Loucy (cell line): ENCODE measurements around the gene RNF166.

ENCODE experiments used
- H2AFZ ChIP-seq: fragments of 200-600 bp; sonication (generic); 2 replicates; pipeline ENCODE4 v1.6.0; 2016; ENCODE audit warnings: antibody characterized with exemption, mild to moderate bottlenecking, low read length, moderate library complexity
- H3F3A ChIP-seq: fragments of 200-600 bp; 2 replicates; pipeline ENCODE4 v1.6.0; 2016; ENCODE audit warnings: antibody characterized with exemption, low read depth, mild to moderate bottlenecking
- H3K27me3 ChIP-seq: fragments of 200-600 bp; sonication (generic); 2 replicates; pipeline ENCODE4 v1.6.1; 2014; ENCODE audit warnings: low read length, mild to moderate bottlenecking; ENCODE audit not compliant: insufficient read depth, poor library complexity, severe bottlenecking
- H3K36me3 ChIP-seq: fragments of 200-600 bp; sonication (generic); 2 replicates; pipeline ENCODE4 v1.6.1; 2016; ENCODE audit warnings: low read length; ENCODE audit not compliant: insufficient read depth
- H3K4me1 ChIP-seq: fragments of 200-600 bp; sonication (generic); 2 replicates; pipeline ENCODE4 v1.5.1; 2014; ENCODE audit warnings: low read length, mild to moderate bottlenecking; ENCODE audit not compliant: insufficient read depth, poor library complexity, severe bottlenecking
- H3K4me2 ChIP-seq: fragments of 200-600 bp; sonication (generic); 2 replicates; pipeline ENCODE4 v1.6.0; 2014; ENCODE audit warnings: antibody characterized with exemption, low read length, low read depth, mild to moderate bottlenecking; ENCODE audit not compliant: poor library complexity, severe bottlenecking
- H3K4me3 ChIP-seq: fragments of 200-600 bp; sonication (generic); 2 replicates; pipeline ENCODE4 v1.5.1; 2014; ENCODE audit warnings: low read length, mild to moderate bottlenecking, mixed read lengths; ENCODE audit not compliant: poor library complexity, severe bottlenecking
- H3K79me2 ChIP-seq: fragments of 200-600 bp; sonication (generic); 2 replicates; pipeline ENCODE4 v1.6.1; 2014; ENCODE audit warnings: low read length; ENCODE audit not compliant: insufficient read depth
- H3K9ac ChIP-seq: fragments of 200-600 bp; sonication (generic); 2 replicates; pipeline ENCODE4 v1.6.0; 2014; ENCODE audit warnings: mild to moderate bottlenecking, low read depth, low read length, moderate library complexity; ENCODE audit not compliant: poor library complexity, severe bottlenecking
- H3K9me2 ChIP-seq: fragments of 200-600 bp; sonication (generic); replicated peaks from 2 replicates; pipeline ENCODE4 v1.6.1; 2016; ENCODE audit warnings: low read depth, low read length, mixed read lengths
- H3K9me3 ChIP-seq: fragments of 200-600 bp; sonication (generic); 2 replicates; pipeline ENCODE4 v1.6.1; 2014; ENCODE audit warnings: mild to moderate bottlenecking, antibody characterized with exemption, low read length, low read depth; ENCODE audit not compliant: insufficient read depth
- H4K20me1 ChIP-seq: fragments of 200-600 bp; sonication (generic); 2 replicates; pipeline ENCODE4 v1.6.0; 2014; ENCODE audit warnings: antibody characterized with exemption, low read length, mild to moderate bottlenecking; ENCODE audit not compliant: insufficient read depth, poor library complexity, severe bottlenecking
- EZH2phosphoT487 ChIP-seq: fragments of 200-600 bp; IDR thresholded peaks from 2 replicates; pipeline ENCODE4 v1.6.1; 2018; ENCODE audit warnings: antibody characterized with exemption, mild to moderate bottlenecking, moderate library complexity, borderline replicate concordance
- TF ChIP-seq, protein P1 (sequence below): fragments of 200-600 bp; sonication (generic); conservative IDR thresholded peaks from 2 replicates; pipeline ENCODE4 v1.5.1; 2014; ENCODE audit warnings: mild to moderate bottlenecking, antibody characterized with exemption, low read length

The RNF166 gene

DNA sequence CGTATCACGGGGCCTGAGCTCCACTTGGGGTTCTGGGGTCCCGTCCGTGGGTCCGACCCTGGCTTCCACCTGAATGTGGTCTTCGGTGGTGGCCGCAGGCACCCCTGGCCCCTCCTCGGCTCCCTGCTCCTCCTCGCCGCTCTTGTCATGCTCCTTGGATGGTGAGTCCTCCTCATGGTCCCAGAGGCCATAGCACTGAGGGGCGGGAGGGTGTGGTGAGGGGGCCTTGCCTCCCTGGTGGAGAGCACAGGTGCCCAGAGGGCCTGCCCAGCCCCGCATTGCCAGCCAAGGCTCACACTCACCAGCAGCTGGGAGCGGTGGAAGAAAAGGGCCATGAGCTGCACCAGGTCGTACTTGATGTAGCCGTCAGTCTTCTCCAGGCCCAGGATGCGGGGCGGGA lies 15.0 kb upstream of the RNF166 start:
- Histone ChIP-seq H3K4me1 (no peaks in the 10 kb centered on the region), H2AFZ (no peak overlapping the region), H3K36me3 (peaks cover 43% of the 10 kb centered on the region; the same call in 1 of the 2 replicates), H3K4me3 (no peak overlapping the region), H4K20me1 (no peaks in the 10 kb centered on the region), H3K4me2 (no peak overlapping the region), H3K9ac (no peak overlapping the region), H3K79me2 (no peaks in the 10 kb centered on the region), H3F3A (no peaks in the 10 kb centered on the region), H3K27me3 (no peaks in the 10 kb centered on the region), H3K9me2 (no peaks in the 10 kb centered on the region), H3K9me3 (no peaks in the 10 kb centered on the region)
- TF ChIP-seq EZH2phosphoT487, result no peak
- TF ChIP-seq, protein P1, sequence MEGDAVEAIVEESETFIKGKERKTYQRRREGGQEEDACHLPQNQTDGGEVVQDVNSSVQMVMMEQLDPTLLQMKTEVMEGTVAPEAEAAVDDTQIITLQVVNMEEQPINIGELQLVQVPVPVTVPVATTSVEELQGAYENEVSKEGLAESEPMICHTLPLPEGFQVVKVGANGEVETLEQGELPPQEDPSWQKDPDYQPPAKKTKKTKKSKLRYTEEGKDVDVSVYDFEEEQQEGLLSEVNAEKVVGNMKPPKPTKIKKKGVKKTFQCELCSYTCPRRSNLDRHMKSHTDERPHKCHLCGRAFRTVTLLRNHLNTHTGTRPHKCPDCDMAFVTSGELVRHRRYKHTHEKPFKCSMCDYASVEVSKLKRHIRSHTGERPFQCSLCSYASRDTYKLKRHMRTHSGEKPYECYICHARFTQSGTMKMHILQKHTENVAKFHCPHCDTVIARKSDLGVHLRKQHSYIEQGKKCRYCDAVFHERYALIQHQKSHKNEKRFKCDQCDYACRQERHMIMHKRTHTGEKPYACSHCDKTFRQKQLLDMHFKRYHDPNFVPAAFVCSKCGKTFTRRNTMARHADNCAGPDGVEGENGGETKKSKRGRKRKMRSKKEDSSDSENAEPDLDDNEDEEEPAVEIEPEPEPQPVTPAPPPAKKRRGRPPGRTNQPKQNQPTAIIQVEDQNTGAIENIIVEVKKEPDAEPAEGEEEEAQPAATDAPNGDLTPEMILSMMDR, result no peak

DNA sequence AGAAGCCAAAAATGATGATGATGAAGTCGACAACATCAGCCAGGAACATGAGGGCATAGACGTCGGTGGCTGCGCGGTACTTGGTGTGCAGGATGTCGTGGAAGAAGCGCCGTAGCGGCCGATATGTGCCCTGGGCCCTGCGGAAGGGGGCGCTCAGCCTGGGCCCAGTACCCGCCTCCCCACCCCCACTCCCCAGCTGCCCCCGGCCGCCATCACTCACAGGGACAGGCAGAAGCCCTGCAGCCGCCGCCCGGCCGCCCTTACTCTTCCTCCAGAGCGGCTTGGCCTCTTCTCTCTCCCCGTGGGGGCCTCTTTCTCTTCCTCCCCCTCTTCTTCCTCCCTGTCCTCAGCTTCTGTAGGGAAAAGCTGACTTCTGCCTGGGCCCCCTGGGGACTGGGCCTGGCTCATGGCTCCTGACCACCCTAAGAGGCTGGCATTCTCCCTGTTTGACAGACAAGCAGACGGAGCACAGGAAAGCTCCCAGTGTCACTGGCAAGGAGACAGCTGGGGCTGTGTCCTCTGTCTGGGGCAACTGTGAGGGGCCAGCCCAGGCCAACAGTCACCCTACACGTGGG lies 14.3 kb upstream of the RNF166 start:
- Histone ChIP-seq H2AFZ (no peak overlapping the region), H3K9me2 (no peaks in the 10 kb centered on the region), H3F3A (no peaks in the 10 kb centered on the region), H3K27me3 (no peaks in the 10 kb centered on the region), H4K20me1 (no peaks in the 10 kb centered on the region), H3K4me3 (no peak overlapping the region), H3K4me1 (no peaks in the 10 kb centered on the region), H3K36me3 (peaks cover 44% of the 10 kb centered on the region; the same call in 1 of the 2 replicates), H3K79me2 (no peaks in the 10 kb centered on the region), H3K4me2 (no peak overlapping the region), H3K9ac (no peak overlapping the region), H3K9me3 (no peaks in the 10 kb centered on the region)
- TF ChIP-seq, protein P1, result no peak
- TF ChIP-seq EZH2phosphoT487, result no peak

DNA sequence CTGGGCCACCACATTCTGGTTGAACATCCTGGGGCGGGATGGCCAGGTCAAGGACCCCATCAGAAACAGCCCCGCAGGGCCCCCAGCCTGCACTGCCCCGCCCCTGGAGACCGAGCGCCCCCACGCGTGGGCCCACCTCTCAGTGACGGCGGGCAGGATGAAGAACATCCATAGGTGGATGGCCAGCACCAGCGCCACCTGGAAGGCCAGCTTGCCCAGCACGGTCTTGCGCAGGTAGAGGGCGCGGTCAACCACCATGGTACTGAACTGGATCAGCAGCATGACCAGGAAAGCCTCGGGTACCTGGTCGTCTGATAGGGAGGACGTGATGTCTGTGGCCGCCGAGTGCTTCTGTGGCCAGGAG lies 13.7 kb upstream of the RNF166 start:
- no peaks in the 10 kb centered on the region for H4K20me1 ChIP-seq
- no peaks in the 10 kb centered on the region for H3K79me2 ChIP-seq
- no peak overlapping the region for H3K9ac ChIP-seq
- H3K36me3 ChIP-seq, result peaks cover 45% of the 10 kb centered on the region; the same call in 1 of the 2 replicates
- no peak overlapping the region for H3K4me2 ChIP-seq
- no peaks in the 10 kb centered on the region for H3K9me2 ChIP-seq
- no peak for TF ChIP-seq EZH2phosphoT487
- TF ChIP-seq, protein P1, result no peak
- no peak overlapping the region for H3K4me3 ChIP-seq
- H3K27me3 ChIP-seq, result no peaks in the 10 kb centered on the region
- H3K9me3 ChIP-seq, result no peaks in the 10 kb centered on the region
- H3K4me1 ChIP-seq, result no peaks in the 10 kb centered on the region
- H2AFZ ChIP-seq, result no peak overlapping the region
- no peaks in the 10 kb centered on the region for H3F3A ChIP-seq
